ENCODE data around the gene PPP1R12B.
"Not testable (repeated sequence)": the region's sequence is repeated elsewhere in the genome, so short reads cannot be mapped to it uniquely, and the experiment has no call there.

PPP1R12B gene

GRCh38 chr1:202349206-202349928 lies 868 bp downstream of the PPP1R12B start:
- peak; percentile 47 to 65 for DNase-seq

- no peak for DNase-seq
Measured at GRCh38 chr1:202351725-202352124, 3.2 kb downstream of the PPP1R12B start.

- DNase-seq, result not testable (repeated sequence)
Measured at GRCh38 chr1:202352583-202353197, 4.2 kb downstream of the PPP1R12B start.

GRCh38 chr1:202355944-202356553 lies 7.5 kb downstream of the PPP1R12B start:
- no peak for DNase-seq

- DNase-seq, result no peak
Measured at GRCh38 chr1:202357506-202357905, 9.0 kb downstream of the PPP1R12B start.

- DNase-seq, result no peak
Measured at GRCh38 chr1:202361224-202361623, 12.7 kb downstream of the PPP1R12B start.

- no peak for DNase-seq
Measured at GRCh38 chr1:202361701-202362100, 13.2 kb downstream of the PPP1R12B start.

- no peak for DNase-seq
Measured at GRCh38 chr1:202362212-202362611, 13.7 kb downstream of the PPP1R12B start.

GRCh38 chr1:202365092-202365815 lies 16.8 kb downstream of the PPP1R12B start:
- DNase-seq, result no peak

- DNase-seq, result no peak
Measured at GRCh38 chr1:202367271-202367670, 18.8 kb downstream of the PPP1R12B start.

- DNase-seq, result not testable (repeated sequence)
Measured at GRCh38 chr1:202370906-202371305, 22.4 kb downstream of the PPP1R12B start.

GRCh38 chr1:202374099-202374498 lies 25.6 kb downstream of the PPP1R12B start:
- DNase-seq, result no peak

GRCh38 chr1:202375175-202375574 lies 26.7 kb downstream of the PPP1R12B start:
- not testable (repeated sequence) for DNase-seq

GRCh38 chr1:202376247-202376646 lies 27.7 kb downstream of the PPP1R12B start:
- DNase-seq, result no peak

- DNase-seq, result not testable (repeated sequence)
Measured at GRCh38 chr1:202379884-202380529, 31.5 kb downstream of the PPP1R12B start.

- DNase-seq, result not testable (repeated sequence)
Measured at GRCh38 chr1:202380535-202380934, 32.0 kb downstream of the PPP1R12B start.

GRCh38 chr1:202381867-202382266 lies 33.4 kb downstream of the PPP1R12B start:
- not testable (repeated sequence) for DNase-seq

- peak in 1 of 2 experiments; percentile 7 for DNase-seq
Measured at GRCh38 chr1:202395831-202396230, 47.3 kb downstream of the PPP1R12B start.

GRCh38 chr1:202397256-202397655 lies 48.8 kb downstream of the PPP1R12B start:
- DNase-seq, result no peak

GRCh38 chr1:202398439-202398838 lies 49.9 kb downstream of the PPP1R12B start:
- not testable (repeated sequence) for DNase-seq

GRCh38 chr1:202401771-202402170 lies 53.3 kb downstream of the PPP1R12B start:
- DNase-seq, result not testable (repeated sequence)

GRCh38 chr1:202403381-202403780 lies 54.9 kb downstream of the PPP1R12B start:
- DNase-seq, result not testable (repeated sequence)

- DNase-seq, result no peak
Measured at GRCh38 chr1:202405928-202406327, 57.4 kb downstream of the PPP1R12B start.

Data from Kasumi-1 (cell line).